Liver (tissue), 9 donors: ENCODE results near the gene MRPL51. TPM values are rescaled to one million over a fixed set of nuclear protein-coding genes. Genes with fewer than 3 reads are reported as not detected.
"Not testable (repeated sequence)": the region's sequence is repeated elsewhere in the genome, so short reads cannot be mapped to it uniquely, and the experiment has no call there.

Source experiments
- DNase-seq: peaks from one replicate; pipeline ENCODE4 v3.0.0-alpha.2; 2017; ENCODE audit warnings: low spot score
- H3K27ac ChIP-seq, 2 donors: one replicate each; pipeline ENCODE4 v1.7.0; 2013; ENCODE audit warnings: inconsistent platforms in 2 of 2, low read length in 2 of 2, control low read depth in 1 of 2, low read depth in 1 of 2, mild to moderate bottlenecking in 1 of 2
- H3K27me3 ChIP-seq, 4 donors: one replicate each; pipeline versions ENCODE4 v1.6.1 to v1.7.0; 2013; ENCODE audit warnings: low read length in 3 of 4, inconsistent platforms in 1 of 4, mild to moderate bottlenecking in 1 of 4, moderate library complexity in 1 of 4; ENCODE audit not compliant: control insufficient read depth in 4 of 4, insufficient read depth in 4 of 4
- H3K36me3 ChIP-seq, 4 donors: one replicate each; pipeline versions ENCODE4 v1.6.1 to v1.7.0; 2013; ENCODE audit warnings: low read length in 3 of 4, mild to moderate bottlenecking in 3 of 4, low read depth in 1 of 4, moderate library complexity in 1 of 4; ENCODE audit not compliant: control insufficient read depth in 4 of 4, insufficient read depth in 3 of 4
- H3K4me1 ChIP-seq, 4 donors: one replicate each; pipeline versions ENCODE4 v1.6.1 to v1.7.0; 2013; ENCODE audit warnings: low read length in 3 of 4, mild to moderate bottlenecking in 3 of 4, moderate library complexity in 1 of 4; ENCODE audit not compliant: control insufficient read depth in 4 of 4, insufficient read depth in 4 of 4
- H3K4me3 ChIP-seq, 3 donors: one replicate each; pipeline versions ENCODE4 v1.6.1 to v1.7.0; 2013; ENCODE audit warnings: low read length in 3 of 3, control low read depth in 1 of 3, low read depth in 1 of 3, mild to moderate bottlenecking in 1 of 3
- H3K9ac ChIP-seq, 2 donors: one replicate each; pipeline ENCODE4 v1.7.0; 2013; ENCODE audit warnings: low read length in 2 of 2, mild to moderate bottlenecking in 2 of 2, moderate library complexity in 2 of 2, control low read depth in 1 of 2, low read depth in 1 of 2
- H3K9me3 ChIP-seq, 4 donors: one replicate each; pipeline versions ENCODE4 v1.6.1 to v1.7.0; 2013; ENCODE audit warnings: low read length in 3 of 4; ENCODE audit not compliant: control insufficient read depth in 4 of 4
- EGR1 ChIP-seq, 2 donors: IDR thresholded peaks; 2 replicates each; pipeline ENCODE4 v1.6.1; 2016 to 2018; ENCODE audit warnings: antibody characterized with exemption in 2 of 2, low read depth in 2 of 2
- GABPA ChIP-seq, 2 donors: IDR thresholded peaks in 1 of 2; conservative IDR thresholded peaks in 1 of 2; 2 replicates each; pipeline ENCODE4 v1.6.1; 2016; ENCODE audit warnings: antibody characterized with exemption in 2 of 2, mild to moderate bottlenecking in 1 of 2, moderate library complexity in 1 of 2
- HNF4A ChIP-seq, 2 donors: conservative IDR thresholded peaks; 2 replicates each; pipeline ENCODE4 v1.6.1; 2016; ENCODE audit warnings: antibody characterized with exemption in 2 of 2, mild to moderate bottlenecking in 2 of 2
- HNF4G ChIP-seq: IDR thresholded peaks from 2 replicates; pipeline ENCODE4 v1.6.1; 2016; ENCODE audit warnings: antibody characterized with exemption
- JUND ChIP-seq, 2 donors: IDR thresholded peaks; 2 replicates each; pipeline ENCODE4 v1.6.1; 2016; ENCODE audit warnings: antibody characterized with exemption in 2 of 2
- MAX ChIP-seq: IDR thresholded peaks from 2 replicates; pipeline ENCODE4 v1.6.1; 2016; ENCODE audit warnings: antibody characterized with exemption
- RAD21 ChIP-seq, 2 donors: IDR thresholded peaks; 2 replicates each; pipeline ENCODE4 v1.6.1; 2016; ENCODE audit warnings: antibody characterized with exemption in 2 of 2, mild to moderate bottlenecking in 2 of 2
- REST ChIP-seq: IDR thresholded peaks from 2 replicates; pipeline ENCODE4 v1.6.1; 2016; ENCODE audit warnings: antibody characterized with exemption, mild to moderate bottlenecking
- RXRA ChIP-seq, 2 donors: IDR thresholded peaks; 2 replicates each; pipeline ENCODE4 v1.6.1; 2017 to 2018; ENCODE audit warnings: antibody characterized with exemption in 2 of 2, mild to moderate bottlenecking in 1 of 2
- SP1 ChIP-seq: IDR thresholded peaks from 2 replicates; pipeline ENCODE4 v1.6.1; 2018; ENCODE audit warnings: antibody characterized with exemption, mild to moderate bottlenecking
- TAF1 ChIP-seq: conservative IDR thresholded peaks from 2 replicates; pipeline ENCODE4 v1.6.1; 2016; ENCODE audit warnings: antibody characterized with exemption, mild to moderate bottlenecking
- YY1 ChIP-seq: IDR thresholded peaks from 2 replicates; pipeline ENCODE4 v1.6.1; 2016; ENCODE audit warnings: antibody characterized with exemption, mild to moderate bottlenecking
- ZBTB33 ChIP-seq: IDR thresholded peaks from 2 replicates; pipeline ENCODE4 v1.6.1; 2016; ENCODE audit warnings: antibody characterized with exemption
- WGBS: extraction: QIAGEN DNeasy Blood & Tissue Kit; methylation state at CpG from one replicate; pipeline ENCODE4 v1.1.7; 2013; 5-methylcytosine and 5-hydroxymethylcytosine counted together
- polyA plus RNA-seq, 2 donors: library from polyadenylated mRNA; stranded (reverse) in 1 of 2; unstranded in 1 of 2; fragments of 200-250 nt in 1 of 2; fragments of >200 nt in 1 of 2; fragmentation: Nextera tagmentation in 1 of 2; extraction: Ambion mirVana in 1 of 2; gene quantifications; one replicate each; pipeline versions ENCODE4 v1.2.1 to v1.2.3, GENCODE V29; 2013 to 2015
- total RNA-seq, 2 donors: library from RNA; depleted of rRNA; stranded (reverse); fragments of >200 nt; gene quantifications; one replicate each; pipeline ENCODE4 v1.2.3, GENCODE V29; 2014
- TF ChIP-seq, protein P1 (sequence below): fragments of 150-350 bp; IDR thresholded peaks from 2 replicates; pipeline ENCODE4 v1.5.1; 2017; ENCODE audit warnings: improper control_type of control experiment, low read depth, low read length; ENCODE audit not compliant: missing input control
- TF ChIP-seq, protein P2 (sequence below): IDR thresholded peaks from 2 replicates; pipeline ENCODE4 v1.6.1; 2016; ENCODE audit warnings: antibody characterized with exemption
- donor health status: healthy.
- donor health status: healthy.
- donor health status: healthy.
- donor health status: healthy.
- donor health status: healthy.

MRPL51 gene
- total and polyA plus RNA-seq, 4 donors = 37.6 to 163 (median 48.0) TPM

DNA sequence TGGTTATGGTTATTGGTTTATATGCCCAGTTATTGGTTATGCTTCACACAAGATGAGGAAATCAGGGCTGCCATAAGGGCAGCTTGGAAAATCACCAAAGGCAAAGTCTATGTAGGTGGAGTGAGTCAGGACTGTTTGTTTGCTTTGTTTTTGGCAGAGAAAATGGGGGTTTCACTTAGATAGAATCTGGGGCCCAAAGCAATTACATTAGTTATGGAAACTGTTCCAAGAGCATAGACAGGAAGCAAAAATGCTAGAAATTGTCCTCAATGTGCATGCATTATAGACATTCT lies 24.8 kb downstream of the MRPL51 start:
- H3K9ac ChIP-seq = no peak overlapping the region
- no peak overlapping the region for H3K4me3 ChIP-seq
- peak overlapping the region; percentile 36 to 71 for H3K27ac ChIP-seq
- no peak for DNase-seq
- peaks cover 10 to 30% (median 20%) of the 10 kb centered on the region in 4 donors for H3K4me1 ChIP-seq
- no peaks in the 10 kb centered on the region for H3K9me3 ChIP-seq
- TF ChIP-seq TAF1 (no peak), GABPA (IDR thresholded peaks at IDR 0.05 in 1 of 2, conservative IDR thresholded peaks at IDR 0.05 in 1 of 2) (no peak), HNF4A (conservative IDR thresholded peaks at IDR 0.05) (peak; percentile 81 to 86), RXRA (IDR thresholded peaks at IDR 0.05) (peak in 1 of 2 donors; percentile 13), HNF4G (peak; percentile 35), RAD21 (IDR thresholded peaks at IDR 0.05) (no peak), EGR1 (IDR thresholded peaks at IDR 0.05; ENCODE audit: low read depth in 2 of 2) (no peak), MAX (no peak), REST (no peak), JUND (IDR thresholded peaks at IDR 0.05) (peak; percentile 80 to 88), ZBTB33 (no peak), YY1 (peak; percentile 81), SP1 (peak; percentile 56)
- TF ChIP-seq, protein P1, sequence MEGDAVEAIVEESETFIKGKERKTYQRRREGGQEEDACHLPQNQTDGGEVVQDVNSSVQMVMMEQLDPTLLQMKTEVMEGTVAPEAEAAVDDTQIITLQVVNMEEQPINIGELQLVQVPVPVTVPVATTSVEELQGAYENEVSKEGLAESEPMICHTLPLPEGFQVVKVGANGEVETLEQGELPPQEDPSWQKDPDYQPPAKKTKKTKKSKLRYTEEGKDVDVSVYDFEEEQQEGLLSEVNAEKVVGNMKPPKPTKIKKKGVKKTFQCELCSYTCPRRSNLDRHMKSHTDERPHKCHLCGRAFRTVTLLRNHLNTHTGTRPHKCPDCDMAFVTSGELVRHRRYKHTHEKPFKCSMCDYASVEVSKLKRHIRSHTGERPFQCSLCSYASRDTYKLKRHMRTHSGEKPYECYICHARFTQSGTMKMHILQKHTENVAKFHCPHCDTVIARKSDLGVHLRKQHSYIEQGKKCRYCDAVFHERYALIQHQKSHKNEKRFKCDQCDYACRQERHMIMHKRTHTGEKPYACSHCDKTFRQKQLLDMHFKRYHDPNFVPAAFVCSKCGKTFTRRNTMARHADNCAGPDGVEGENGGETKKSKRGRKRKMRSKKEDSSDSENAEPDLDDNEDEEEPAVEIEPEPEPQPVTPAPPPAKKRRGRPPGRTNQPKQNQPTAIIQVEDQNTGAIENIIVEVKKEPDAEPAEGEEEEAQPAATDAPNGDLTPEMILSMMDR = no peak
- TF ChIP-seq, protein P2, sequence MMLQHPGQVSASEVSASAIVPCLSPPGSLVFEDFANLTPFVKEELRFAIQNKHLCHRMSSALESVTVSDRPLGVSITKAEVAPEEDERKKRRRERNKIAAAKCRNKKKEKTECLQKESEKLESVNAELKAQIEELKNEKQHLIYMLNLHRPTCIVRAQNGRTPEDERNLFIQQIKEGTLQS = peak; percentile 78
- no peaks in the 10 kb centered on the region for H3K27me3 ChIP-seq
- H3K36me3 ChIP-seq = peaks cover 2 to 19% (median 15%) of the 10 kb centered on the region in 4 donors

GRCh38 chr12:6467571-6468282 lies 25.3 kb downstream of the MRPL51 start:
- not testable (repeated sequence) for H3K27me3 ChIP-seq, H3K4me3 ChIP-seq, H3K9ac ChIP-seq, H3K9me3 ChIP-seq, DNase-seq
- peaks cover 10 to 30% (median 20%) of the 10 kb centered on the region in 4 donors for H3K4me1 ChIP-seq
- H3K27ac ChIP-seq = peak overlapping the region; percentile 33 to 71
- peaks cover 4 to 24% (median 19%) of the 10 kb centered on the region in 4 donors for H3K36me3 ChIP-seq
- 96% methylated on average over 9 of the region's 9 CpGs for WGBS

DNA sequence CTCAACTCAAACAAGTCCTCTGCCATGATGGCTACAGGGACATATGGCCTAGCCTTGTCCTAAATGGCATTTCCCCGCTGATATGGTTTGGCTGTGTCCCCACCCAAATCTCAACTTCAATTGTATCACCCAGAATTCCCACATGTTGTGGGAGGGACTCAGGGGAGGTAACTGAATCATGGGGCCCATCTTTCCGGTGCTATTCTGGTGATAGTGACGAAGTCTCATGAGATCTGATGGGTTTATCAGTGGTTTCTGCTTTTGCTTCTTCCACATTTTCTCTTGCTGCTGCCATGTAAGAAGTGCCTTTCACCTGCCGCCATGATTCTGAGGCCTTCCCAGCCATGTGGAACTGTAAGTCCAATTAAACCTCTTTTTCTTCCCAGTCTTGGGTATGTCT lies 26.3 kb downstream of the MRPL51 start:
- 85% methylated on average over 4 of the region's 4 CpGs for WGBS
- peaks cover 4 to 33% (median 28%) of the 10 kb centered on the region in 4 donors for H3K36me3 ChIP-seq
- peaks cover 10 to 30% (median 20%) of the 10 kb centered on the region in 4 donors for H3K4me1 ChIP-seq
- not testable (repeated sequence) for H3K4me3 ChIP-seq, H3K9ac ChIP-seq, H3K9me3 ChIP-seq, DNase-seq, H3K27ac ChIP-seq, H3K27me3 ChIP-seq
